ENCODE results near the gene SMTNL2. TPM values are rescaled to one million over a fixed set of nuclear protein-coding genes. Genes with fewer than 3 reads are reported as not detected.

Gene SMTNL2
- total RNA-seq, 1 donor from 2014 or later: 1.7 TPM

GRCh38 chr17:4631836-4632580 is 47.7 kb downstream of the SMTNL2 start:
- Mint-ChIP-seq H3K4me1 (ENCODE audit: unreplicated experiment) (no peaks in the 10 kb centered on the region), H3K27ac (ENCODE audit: unreplicated experiment) (no peak overlapping the region), H3K4me3 (ENCODE audit: unreplicated experiment) (no peak overlapping the region), H3K27me3 (ENCODE audit: unreplicated experiment) (peaks cover 34% of the 10 kb centered on the region), H3K9me3 (ENCODE audit: unreplicated experiment) (no peaks in the 10 kb centered on the region), H3K36me3 (ENCODE audit: unreplicated experiment) (no peaks in the 10 kb centered on the region)
- TF ChIP-seq CTCF (IDR thresholded peaks at IDR 0.05): no peak
- no peak for DNase-seq (ENCODE audit: extremely low spot score, unreplicated experiment)

- no peak overlapping the region for H3K27ac Mint-ChIP-seq (ENCODE audit: unreplicated experiment)
- H3K9me3 Mint-ChIP-seq (ENCODE audit: unreplicated experiment): no peaks in the 10 kb centered on the region
- no peaks in the 10 kb centered on the region for H3K36me3 Mint-ChIP-seq (ENCODE audit: unreplicated experiment)
Observed at GRCh38 chr17:4632581-4632920, 48.2 kb downstream of the SMTNL2 start.

GRCh38 chr17:4633643-4634042 is 49.3 kb downstream of the SMTNL2 start:
- H3K9me3 Mint-ChIP-seq (ENCODE audit: unreplicated experiment): no peaks in the 10 kb centered on the region
- no peak overlapping the region for H3K4me3 Mint-ChIP-seq (ENCODE audit: unreplicated experiment)
- no peak overlapping the region for H3K27ac Mint-ChIP-seq (ENCODE audit: unreplicated experiment)
- H3K4me1 Mint-ChIP-seq (ENCODE audit: unreplicated experiment): no peaks in the 10 kb centered on the region
- H3K27me3 Mint-ChIP-seq (ENCODE audit: unreplicated experiment): peaks cover 42% of the 10 kb centered on the region
- H3K36me3 Mint-ChIP-seq (ENCODE audit: unreplicated experiment): no peaks in the 10 kb centered on the region
- DNase-seq (ENCODE audit: extremely low spot score, unreplicated experiment): no peak
- no peak for TF ChIP-seq CTCF (IDR thresholded peaks at IDR 0.05)

More at GRCh38 chr17:4632581-4632920, 48.2 kb downstream of the SMTNL2 start:
- TF ChIP-seq CTCF (IDR thresholded peaks at IDR 0.05): no peak
- DNase-seq (ENCODE audit: extremely low spot score, unreplicated experiment): no peak
- no peak overlapping the region for H3K4me3 Mint-ChIP-seq (ENCODE audit: unreplicated experiment)
- H3K4me1 Mint-ChIP-seq (ENCODE audit: unreplicated experiment): no peaks in the 10 kb centered on the region
- H3K27me3 Mint-ChIP-seq (ENCODE audit: unreplicated experiment): peaks cover 35% of the 10 kb centered on the region

GRCh38 chr17:4634976-4635375 is 50.6 kb downstream of the SMTNL2 start:
- H3K27me3 Mint-ChIP-seq (ENCODE audit: unreplicated experiment): peaks cover 50% of the 10 kb centered on the region
- no peak for TF ChIP-seq CTCF (IDR thresholded peaks at IDR 0.05)
- no peak overlapping the region for H3K27ac Mint-ChIP-seq (ENCODE audit: unreplicated experiment)
- no peak overlapping the region for H3K4me3 Mint-ChIP-seq (ENCODE audit: unreplicated experiment)
- H3K36me3 Mint-ChIP-seq (ENCODE audit: unreplicated experiment): no peaks in the 10 kb centered on the region
- H3K9me3 Mint-ChIP-seq (ENCODE audit: unreplicated experiment): no peaks in the 10 kb centered on the region
- H3K4me1 Mint-ChIP-seq (ENCODE audit: unreplicated experiment): peaks cover 1% of the 10 kb centered on the region
- DNase-seq (ENCODE audit: extremely low spot score, unreplicated experiment): no peak

GRCh38 chr17:4635823-4636375 is 51.6 kb downstream of the SMTNL2 start:
- Mint-ChIP-seq H3K9me3 (ENCODE audit: unreplicated experiment) (no peaks in the 10 kb centered on the region), H3K27me3 (ENCODE audit: unreplicated experiment) (peaks cover 53% of the 10 kb centered on the region), H3K4me1 (ENCODE audit: unreplicated experiment) (peaks cover 4% of the 10 kb centered on the region), H3K27ac (ENCODE audit: unreplicated experiment) (no peak overlapping the region), H3K36me3 (ENCODE audit: unreplicated experiment) (no peaks in the 10 kb centered on the region), H3K4me3 (ENCODE audit: unreplicated experiment) (no peak overlapping the region)
- TF ChIP-seq CTCF (IDR thresholded peaks at IDR 0.05): no peak
- DNase-seq (ENCODE audit: extremely low spot score, unreplicated experiment): no peak

Data from osteocyte (in vitro differentiated cells).